ENCODE measurements around the gene APOBEC2. TPM values are rescaled to one million over a fixed set of nuclear protein-coding genes. Genes with fewer than 3 reads are reported as not detected.
"Not testable (repeated sequence)": the region's sequence is repeated elsewhere in the genome, so short reads cannot be mapped to it uniquely, and the experiment has no call there.

Gene APOBEC2
- 1.3 TPM for polyA plus RNA-seq (2013, experiment 1 of 2; ENCODE audit: insufficient read length)
- 15.2 TPM for polyA plus RNA-seq (2013, experiment 2 of 2; ENCODE audit: insufficient read length)

DNA sequence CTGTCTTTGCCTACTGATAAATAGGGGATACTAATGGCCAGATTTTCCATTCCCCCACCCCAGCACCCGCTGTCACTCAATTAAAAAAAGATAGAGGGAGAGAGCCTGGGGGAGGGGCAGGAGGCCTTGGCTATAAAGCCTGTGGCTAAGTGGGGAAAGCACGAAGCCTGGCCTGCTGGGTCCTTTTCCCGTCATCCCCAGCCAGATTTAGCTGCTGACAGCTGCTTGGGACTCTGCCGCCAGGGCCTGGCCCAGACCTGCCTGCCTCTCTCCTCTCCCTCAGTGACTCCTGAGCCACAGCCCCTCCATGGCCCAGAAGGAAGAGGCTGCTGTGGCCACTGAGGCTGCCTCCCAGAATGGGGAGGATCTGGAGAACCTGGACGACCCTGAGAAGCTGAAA lies at the start of gene APOBEC2:
Gene APOBEC2, plus strand, starts transcription at position 162 of the 400 bp plus-strand sequence. Its CDS starts 146 bp downstream, at position 308.
- DNase-seq, result no peak

DNA sequence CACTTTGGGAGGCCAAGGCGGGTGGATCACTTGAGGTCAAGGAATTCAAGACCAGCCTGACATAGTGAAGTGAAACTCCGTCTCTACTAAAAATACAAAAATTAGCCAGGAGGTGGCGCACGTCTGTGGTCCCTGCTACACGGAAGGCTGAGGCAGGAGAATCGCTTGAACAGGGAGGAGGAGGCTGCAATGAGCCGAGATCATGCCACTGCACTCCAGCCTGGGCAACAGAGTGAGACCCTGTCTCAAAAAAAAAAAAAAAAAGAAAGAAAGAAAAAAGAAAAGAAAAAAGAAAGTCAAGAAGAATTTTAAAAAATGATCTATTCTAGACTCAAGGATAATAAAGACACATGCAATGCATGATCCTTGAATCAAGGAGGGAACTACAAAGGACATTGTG lies 46.8 kb upstream of the APOBEC2 start:
- peak; percentile 51 for DNase-seq

DNA sequence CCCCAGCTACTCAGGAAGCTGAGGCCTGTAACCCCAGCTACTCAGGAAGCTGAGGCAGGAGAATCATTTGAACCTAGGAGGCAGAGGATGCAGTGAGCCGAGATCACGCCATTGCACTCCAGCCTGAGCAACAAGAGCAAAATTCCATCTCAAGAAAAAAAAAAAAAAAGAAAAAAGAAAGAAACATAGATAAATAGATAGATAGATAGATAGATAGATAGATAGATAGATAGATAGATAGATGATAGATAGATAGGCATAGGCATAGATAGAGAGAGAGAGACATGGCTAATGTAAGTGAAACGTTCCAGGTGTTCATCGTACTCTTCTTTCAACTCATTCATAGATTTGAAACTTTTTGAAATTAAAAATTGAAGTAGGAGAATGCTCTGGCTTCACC lies 46.0 kb upstream of the APOBEC2 start:
- DNase-seq, result not testable (repeated sequence)

GRCh38 chr6:41008011-41008410 lies 45.0 kb upstream of the APOBEC2 start:
- DNase-seq, result no peak

DNA sequence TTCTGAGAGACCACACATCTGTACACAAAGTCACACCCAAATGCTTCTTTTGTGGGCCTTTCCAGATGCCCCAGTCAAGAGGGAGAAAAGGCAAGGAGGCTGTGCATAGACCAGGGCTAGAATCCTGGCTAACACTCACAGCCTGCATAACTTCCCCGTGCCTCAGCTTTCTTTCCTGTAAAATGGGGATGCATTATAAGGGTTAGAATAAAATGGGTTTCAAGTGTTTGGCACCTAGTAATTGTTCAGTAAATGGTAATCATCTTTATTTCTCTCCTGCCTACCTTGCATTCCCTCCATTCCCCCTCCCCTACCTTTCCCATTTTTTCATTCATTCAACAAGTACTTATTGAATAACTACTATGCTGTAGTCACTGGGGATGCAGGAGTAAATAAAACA lies 43.3 kb upstream of the APOBEC2 start:
- DNase-seq, result no peak

GRCh38 chr6:41011673-41012072 lies 41.3 kb upstream of the APOBEC2 start:
- DNase-seq, result no peak

- no peak for DNase-seq
These were observed 39.4 kb upstream of the APOBEC2 start for GRCh38 chr6:41013466-41014153.

DNA sequence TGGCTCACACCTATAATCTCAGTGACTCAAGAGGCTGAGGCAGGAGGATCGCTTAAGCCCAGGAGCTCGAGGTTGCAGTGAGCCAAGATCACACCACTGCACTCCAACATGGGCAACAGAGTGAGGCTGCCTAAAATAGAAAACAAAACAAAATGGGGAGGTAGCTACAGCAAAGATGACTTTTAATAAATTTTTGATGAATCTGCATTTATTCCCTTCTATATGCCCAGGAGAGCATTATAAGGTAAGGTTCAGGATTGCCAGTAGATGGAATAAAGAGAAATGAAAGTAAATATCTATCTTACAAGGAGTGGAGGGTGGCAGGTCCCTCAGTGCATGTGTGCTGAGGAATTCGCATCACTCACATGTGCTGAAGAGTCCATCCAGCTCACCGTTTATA lies 38.2 kb upstream of the APOBEC2 start:
- DNase-seq, result no peak

DNA sequence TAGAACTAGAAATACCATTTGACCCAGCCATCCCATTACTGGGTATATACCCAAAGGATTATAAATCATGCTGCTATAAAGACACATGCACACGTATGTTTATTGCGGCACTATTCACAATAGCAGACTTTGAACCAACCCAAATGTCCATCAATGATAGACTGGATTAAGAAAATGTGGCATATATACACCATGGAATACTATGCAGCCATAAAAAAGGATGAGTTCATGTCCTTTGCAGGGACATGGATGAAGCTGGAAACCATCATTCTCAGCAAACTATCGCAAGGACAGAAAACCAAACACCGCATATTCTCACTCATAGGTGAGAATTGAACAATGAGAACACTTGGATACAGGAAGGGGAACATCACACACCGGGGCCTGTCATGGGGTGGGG lies 37.1 kb upstream of the APOBEC2 start:
- DNase-seq, result not testable (repeated sequence)

DNA sequence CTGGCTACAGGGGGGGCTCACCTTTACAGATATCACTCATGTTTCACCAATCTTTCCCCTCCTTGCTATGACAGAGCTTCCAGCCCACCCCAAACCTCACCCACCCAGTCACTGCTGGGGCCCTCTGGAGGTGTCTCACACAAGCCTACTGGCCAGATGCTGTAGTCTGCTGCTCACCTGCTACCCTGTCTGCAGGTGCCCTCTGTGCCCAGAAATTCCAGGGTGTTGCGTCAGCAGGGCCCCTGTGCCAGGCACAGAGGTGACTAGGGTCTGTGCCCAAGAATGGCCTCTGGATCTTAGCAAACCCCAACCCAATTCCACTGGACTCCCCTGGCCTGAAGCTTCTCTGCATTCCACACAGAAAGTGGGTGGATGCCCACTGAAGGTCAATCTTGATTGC lies 35.3 kb upstream of the APOBEC2 start:
- DNase-seq, result no peak

GRCh38 chr6:41021832-41022231 lies 31.2 kb upstream of the APOBEC2 start:
- peak; percentile 64 for DNase-seq

- DNase-seq, result no peak
These were observed 30.7 kb upstream of the APOBEC2 start for GRCh38 chr6:41022294-41022693.

DNA sequence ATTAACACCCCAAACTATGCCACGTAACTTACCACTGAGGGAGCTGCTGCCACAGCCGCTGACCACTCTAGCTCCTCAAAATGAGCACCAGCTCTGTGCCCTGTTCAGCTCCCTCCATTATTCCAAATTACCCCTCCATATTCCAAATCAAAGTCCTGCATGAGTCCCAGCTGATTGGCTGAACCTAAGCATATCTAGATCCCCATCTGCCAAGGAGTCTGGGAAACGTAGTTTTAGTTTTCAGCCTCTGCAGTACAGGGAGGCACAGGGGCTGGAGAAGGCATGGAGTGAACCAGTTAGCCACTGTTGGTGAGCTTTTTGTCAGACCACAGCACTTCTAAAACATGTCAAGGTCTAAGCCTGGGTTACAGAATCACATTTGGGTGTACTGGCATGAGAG lies 29.9 kb upstream of the APOBEC2 start:
- DNase-seq, result no peak

GRCh38 chr6:41025966-41026530 lies 27.0 kb upstream of the APOBEC2 start:
- no peak for DNase-seq

GRCh38 chr6:41027241-41027640 lies 25.8 kb upstream of the APOBEC2 start:
- no peak for DNase-seq

DNA sequence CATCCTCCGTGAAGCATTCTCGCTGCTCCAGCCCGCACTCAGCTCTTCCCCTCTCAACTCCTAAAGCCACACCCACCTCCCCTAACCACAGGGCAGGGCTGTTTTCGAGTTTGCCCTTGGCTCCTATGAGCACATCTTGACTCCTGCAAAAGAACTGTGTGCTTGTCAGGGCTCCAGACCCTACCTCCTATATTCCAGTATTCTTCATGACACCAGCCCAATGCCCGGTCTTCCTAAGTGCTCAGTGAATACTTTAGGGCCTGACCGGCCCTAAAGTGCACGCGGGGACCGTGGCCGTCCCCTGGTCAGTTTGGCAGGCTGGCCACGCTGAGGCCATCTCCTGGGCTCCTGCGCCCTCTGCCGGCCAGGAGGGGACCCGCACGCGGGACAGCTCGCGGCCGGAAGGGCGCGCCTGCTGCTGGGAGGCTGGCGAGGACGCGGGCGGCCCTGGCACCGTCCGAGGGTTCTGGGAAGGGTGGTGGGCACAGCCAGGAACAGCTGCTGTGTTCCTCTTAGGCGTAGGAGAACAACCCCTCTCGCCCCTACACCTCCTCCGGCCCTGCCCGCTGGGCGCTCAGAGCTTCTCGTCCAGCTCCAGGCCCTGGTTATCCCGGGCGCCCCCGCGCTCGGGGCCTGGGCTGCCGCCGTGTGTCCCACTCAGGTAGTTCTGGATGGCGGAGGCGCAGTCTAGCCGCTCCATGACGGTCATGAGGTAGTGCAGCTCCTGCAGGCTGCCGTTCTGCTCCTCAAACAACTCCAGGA lies 25.0 kb upstream of the APOBEC2 start:
- DNase-seq, result peak; percentile 70

- DNase-seq, result no peak
These were observed 24.2 kb upstream of the APOBEC2 start for GRCh38 chr6:41028561-41029412.

GRCh38 chr6:41032830-41033229 lies 20.2 kb upstream of the APOBEC2 start:
- DNase-seq, result no peak

GRCh38 chr6:41033776-41034175 lies 19.2 kb upstream of the APOBEC2 start:
- DNase-seq, result no peak

DNA sequence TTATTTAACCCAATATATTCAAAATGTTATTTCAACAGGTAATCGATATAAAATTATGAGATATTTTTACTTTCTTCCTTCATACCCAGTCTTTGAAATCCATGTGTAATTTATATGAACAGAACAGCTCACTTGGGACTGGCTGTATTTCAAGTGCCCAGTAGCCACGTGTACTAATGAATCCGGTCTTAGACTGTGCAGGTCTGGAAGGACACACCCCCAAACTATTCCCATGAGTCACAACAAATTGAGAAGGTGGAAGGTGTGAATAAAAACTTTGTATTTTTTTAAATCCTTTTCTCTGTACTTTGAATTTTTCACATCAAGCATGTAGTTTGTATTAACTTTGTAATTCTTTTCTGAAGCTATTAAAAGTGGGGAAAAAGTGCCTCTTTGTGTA lies 16.8 kb upstream of the APOBEC2 start:
- no peak for DNase-seq

DNA sequence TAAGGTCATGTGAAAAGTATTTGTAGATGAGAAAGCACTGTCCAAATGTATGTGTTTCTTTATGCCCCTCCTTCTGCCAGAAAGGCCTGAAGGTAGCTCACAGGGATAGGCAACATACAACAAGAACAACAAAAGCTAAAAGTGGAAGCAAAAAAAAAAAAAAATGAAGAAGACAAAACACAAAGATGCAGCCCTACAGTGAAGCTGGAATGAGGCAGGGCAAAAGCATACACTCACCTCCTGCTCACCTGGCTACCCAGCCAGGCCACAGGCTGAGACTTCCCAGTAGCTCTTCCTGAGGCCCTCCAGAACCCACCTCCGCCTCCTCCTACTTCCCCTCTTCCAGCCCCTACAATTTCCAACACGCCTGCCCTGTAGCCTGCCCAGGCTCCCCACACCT lies 16.4 kb upstream of the APOBEC2 start:
- DNase-seq, result no peak

DNA sequence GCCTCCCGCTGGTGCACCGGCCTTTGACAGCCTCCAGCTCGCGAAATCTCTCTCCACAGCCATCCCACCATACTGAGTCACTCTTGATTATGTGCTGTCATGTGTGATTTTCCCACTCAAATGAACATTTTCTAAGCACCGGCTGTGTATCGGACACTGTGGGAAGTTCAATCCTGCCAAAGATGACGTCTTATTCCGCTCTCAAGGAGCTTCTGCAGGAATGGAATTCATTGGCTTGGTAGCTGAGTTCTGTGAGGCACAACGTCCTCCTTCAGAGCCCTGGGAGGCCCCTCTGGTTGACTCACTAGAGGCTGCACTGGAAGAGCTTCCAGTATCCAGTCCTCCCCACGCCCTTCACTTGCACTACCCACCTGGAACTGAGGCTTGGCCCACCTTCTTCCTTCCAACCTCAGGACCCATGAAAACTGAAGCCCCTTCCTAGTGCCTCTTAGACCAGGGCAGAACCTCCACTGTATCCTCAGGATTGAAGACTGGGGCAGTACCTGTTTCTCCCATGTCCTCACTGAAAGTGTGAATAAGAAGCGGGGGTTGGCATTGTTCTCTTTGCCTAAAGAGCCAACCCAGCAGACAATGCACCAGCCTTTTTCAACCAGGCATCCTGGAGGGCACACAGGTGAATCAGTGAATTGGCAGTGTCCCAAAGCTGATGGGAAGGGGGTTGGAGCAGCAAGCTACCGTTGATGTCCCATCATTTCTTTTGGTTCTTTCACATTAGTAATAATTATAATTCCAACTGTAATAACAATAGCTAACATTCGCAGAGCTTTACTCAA lies 15.7 kb upstream of the APOBEC2 start:
- no peak for DNase-seq

Data from fibroblast of skin of scalp (primary cell).